HCT116 (cell line): ENCODE data around the gene FBXW4. TPM values are rescaled to one million over a fixed set of nuclear protein-coding genes. Genes with fewer than 3 reads are reported as not detected.

ENCODE experiments used
- ATAC-seq: fragments of 200-7000 bp; cut with Tn5 transposase; 2 replicates; pipeline ENCODE4 v1.9.1; 2020; ENCODE audit warnings: mild to moderate bottlenecking, moderate library complexity
- BruUV-seq: library from RNA; stranded (reverse); fragments of 400-500 nt; replicated peaks from 2 replicates; lab custom pipeline; 2021; lab: Mats Ljungman, UMichigan
- CTCF ChIA-PET: fragments of 300-600 bp; sonication (Branson Sonifier 250); formaldehyde crosslinking; loops from one replicate; lab custom pipeline; 2021; ENCODE audit warnings: antibody characterized with exemption; lab: Charles Lee
- POLR2A ChIA-PET: fragments of 300-600, 350-600 bp; sonication (Branson Sonifier 250); formaldehyde crosslinking; loops from one replicate; lab custom pipeline; 2021; ENCODE audit warnings: antibody characterized with exemption; lab: Charles Lee
- RAD21 ChIA-PET, 2 experiments: fragments of 300-600 bp; sonication (Branson Sonifier 250); formaldehyde crosslinking; loops; one replicate each; lab custom pipeline; 2023; ENCODE audit warnings: low total read pairs in 2 of 2; ENCODE audit not compliant: uncharacterized antibody in 2 of 2, unreplicated experiment in 2 of 2, low non-redundant PET in 1 of 2; lab: Charles Lee
- DNase-seq: peaks from one replicate; pipeline ENCODE4 v3.0.0-alpha.2; 2010; ENCODE audit warnings: low read depth, low spot score
- H2AFZ ChIP-seq: fragments of 200-600 bp; shearing (Covaris generic), sonication (generic); 2 replicates; pipeline ENCODE4 v1.6.1; 2017; ENCODE audit warnings: low read depth, mixed run types, mixed read lengths, antibody characterized with exemption, low read length; ENCODE audit not compliant: poor library complexity, severe bottlenecking
- H3K27ac ChIP-seq: 2 replicates; pipeline ENCODE4 v1.5.1; 2012; ENCODE audit warnings: low read depth, low read length
- H3K27me3 ChIP-seq: fragments of 200-600 bp; sonication (generic); 2 replicates; pipeline ENCODE4 v1.6.1; 2016; ENCODE audit warnings: mixed run types, low read length, mixed read lengths; ENCODE audit not compliant: insufficient read depth
- H3K36me3 ChIP-seq, 2 experiments: fragments of 200-500 bp in 1 of 2; fragments of 200-600 bp in 1 of 2; sonication (Bioruptor generic) in 1 of 2; sonication (generic) in 1 of 2; 2 replicates each; pipeline versions ENCODE4 v1.5.1 to v1.6.1; 2014 to 2016; ENCODE audit warnings: low read length in 2 of 2, inconsistent platforms in 1 of 2, mixed read lengths in 1 of 2, mixed run types in 1 of 2; ENCODE audit not compliant: insufficient read depth in 2 of 2, control insufficient read depth in 1 of 2
- H3K4me1 ChIP-seq, 2 experiments: fragments of 200-600 bp in 1 of 2; sonication (generic) in 1 of 2; 2 replicates each; pipeline versions ENCODE4 v1.5.1 to v1.6.1; 2012 to 2017; ENCODE audit warnings: low read length in 2 of 2, inconsistent platforms in 1 of 2, mild to moderate bottlenecking in 1 of 2, mixed read lengths in 1 of 2, mixed run types in 1 of 2, moderate library complexity in 1 of 2; ENCODE audit not compliant: insufficient read depth in 2 of 2, control insufficient read depth in 1 of 2
- H3K4me2 ChIP-seq: fragments of 200-600 bp; sonication (generic); 2 replicates; pipeline ENCODE4 v1.6.1; 2017; ENCODE audit warnings: mixed run types, low read length, mixed read lengths
- H3K4me3 ChIP-seq, 2 experiments: fragments of 200-600 bp in 1 of 2; sonication (generic) in 1 of 2; replicated peaks in 1 of 2; 2 replicates each; pipeline ENCODE4 v1.5.1; 2011 to 2016; ENCODE audit warnings: low read length in 2 of 2, control low read depth in 1 of 2, low read depth in 1 of 2, mild to moderate bottlenecking in 1 of 2, mixed read lengths in 1 of 2, mixed run types in 1 of 2
- H3K79me2 ChIP-seq: fragments of 200-600 bp; sonication (generic); 2 replicates; pipeline ENCODE4 v1.6.1; 2017; ENCODE audit warnings: mild to moderate bottlenecking, mixed run types, low read length, moderate library complexity, mixed read lengths; ENCODE audit not compliant: insufficient read depth
- H3K9ac ChIP-seq: fragments of 200-600 bp; sonication (generic); 2 replicates; pipeline ENCODE4 v1.6.1; 2016; ENCODE audit warnings: low read length, mixed read lengths
- H3K9me2 ChIP-seq: fragments of 200-600 bp; sonication (generic), shearing (Covaris generic); 2 replicates; pipeline ENCODE4 v1.6.1; 2017; ENCODE audit warnings: mixed run types, mild to moderate bottlenecking, moderate library complexity; ENCODE audit not compliant: insufficient read depth
- H3K9me3 ChIP-seq, 2 experiments: fragments of 200-500 bp in 1 of 2; fragments of 200-600 bp in 1 of 2; sonication (Bioruptor generic) in 1 of 2; sonication (generic) in 1 of 2; 2 replicates each; pipeline ENCODE4 v1.6.1; 2014 to 2017; ENCODE audit warnings: low read length in 2 of 2, mixed read lengths in 2 of 2, inconsistent platforms in 1 of 2, low read depth in 1 of 2, mild to moderate bottlenecking in 1 of 2, mixed run types in 1 of 2, moderate library complexity in 1 of 2; ENCODE audit not compliant: control insufficient read depth in 1 of 2, insufficient read depth in 1 of 2
- H4K20me1 ChIP-seq: fragments of 200-600 bp; sonication (generic), shearing (Covaris generic); 2 replicates; pipeline ENCODE4 v1.6.1; 2017; ENCODE audit warnings: mixed run types, mild to moderate bottlenecking, moderate library complexity; ENCODE audit not compliant: insufficient read depth
- CTCF ChIP-seq, 3 experiments: fragments of 200-600 bp in 1 of 3; sonication (generic) in 1 of 3; IDR thresholded peaks in 2 of 3; conservative IDR thresholded peaks in 1 of 3; 2 replicates each; pipeline ENCODE4 v1.5.1; 2012 to 2017; ENCODE audit warnings: low read depth in 2 of 3, low read length in 2 of 3, antibody characterized with exemption in 1 of 3, borderline replicate concordance in 1 of 3, control low read depth in 1 of 3, mild to moderate bottlenecking in 1 of 3, mixed read lengths in 1 of 3, mixed run types in 1 of 3, moderate library complexity in 1 of 3; ENCODE audit not compliant: insufficient read depth in 1 of 3
- EGR1 ChIP-seq: IDR thresholded peaks from 2 replicates; pipeline ENCODE4 v1.6.1; 2012; ENCODE audit warnings: low read depth
- ELF1 ChIP-seq: IDR thresholded peaks from 2 replicates; pipeline ENCODE4 v1.6.1; 2012; ENCODE audit warnings: low read depth, borderline replicate concordance
- EZH2phosphoT487 ChIP-seq: fragments of 200-600 bp; IDR thresholded peaks from 2 replicates; pipeline ENCODE4 v1.6.1; 2018; ENCODE audit warnings: antibody characterized with exemption, borderline replicate concordance
- FOSL1 ChIP-seq: IDR thresholded peaks from 2 replicates; pipeline ENCODE4 v1.6.1; 2012; ENCODE audit warnings: low read depth
- JUND ChIP-seq: IDR thresholded peaks from 2 replicates; pipeline ENCODE4 v1.6.1; 2012
- MAX ChIP-seq: IDR thresholded peaks from 2 replicates; pipeline ENCODE4 v1.6.1; 2012
- POLR2A ChIP-seq: IDR thresholded peaks from 2 replicates; pipeline ENCODE4 v1.7.0; 2011; ENCODE audit warnings: borderline replicate concordance; ENCODE audit not compliant: insufficient read depth, insufficient read length; ENCODE audit errors: extremely low read depth
- REST ChIP-seq: IDR thresholded peaks from 2 replicates; pipeline ENCODE4 v1.6.1; 2012; ENCODE audit warnings: low read depth
- TCF7L2 ChIP-seq: IDR thresholded peaks from 2 replicates; pipeline ENCODE4 v1.7.0; 2011; ENCODE audit warnings: borderline replicate concordance, inconsistent platforms; ENCODE audit not compliant: insufficient read depth, insufficient read length; ENCODE audit errors: extremely low read depth
- YY1 ChIP-seq: IDR thresholded peaks from 2 replicates; pipeline ENCODE4 v1.6.1; 2011; ENCODE audit warnings: low read length, low read depth, moderate library complexity, mild to moderate bottlenecking; ENCODE audit not compliant: insufficient replicate concordance; ENCODE audit errors: extremely low read depth
- ZBTB33 ChIP-seq: IDR thresholded peaks from 2 replicates; pipeline ENCODE4 v1.6.1; 2011; ENCODE audit warnings: mild to moderate bottlenecking, low read length, moderate library complexity; ENCODE audit not compliant: insufficient replicate concordance; ENCODE audit errors: extremely low read depth
- ZFX ChIP-seq: fragments of 450-650 bp; IDR thresholded peaks from 2 replicates; pipeline ENCODE4 v1.6.1; 2017
- intact Hi-C: fragments of 100-400 bp; cut with micrococcal nuclease; formaldehyde crosslinking; loops from 2 replicates; pipeline ENCODE4 v1.10.0; 2022
- total RNA-seq: library from RNA; stranded (reverse); gene quantifications from one replicate; pipeline ENCODE4 v1.2.1, GENCODE V29; 2021; ENCODE audit not compliant: unreplicated experiment

Gene FBXW4
- total RNA-seq, 1 experiment from 2014 or later: 35.3 TPM

- TF ChIP-seq FOSL1 (no peak), TCF7L2 (no peak)
Measured at GRCh38 chr10:101572785-101573184, 122.2 kb downstream of the FBXW4 start (continued).

DNA sequence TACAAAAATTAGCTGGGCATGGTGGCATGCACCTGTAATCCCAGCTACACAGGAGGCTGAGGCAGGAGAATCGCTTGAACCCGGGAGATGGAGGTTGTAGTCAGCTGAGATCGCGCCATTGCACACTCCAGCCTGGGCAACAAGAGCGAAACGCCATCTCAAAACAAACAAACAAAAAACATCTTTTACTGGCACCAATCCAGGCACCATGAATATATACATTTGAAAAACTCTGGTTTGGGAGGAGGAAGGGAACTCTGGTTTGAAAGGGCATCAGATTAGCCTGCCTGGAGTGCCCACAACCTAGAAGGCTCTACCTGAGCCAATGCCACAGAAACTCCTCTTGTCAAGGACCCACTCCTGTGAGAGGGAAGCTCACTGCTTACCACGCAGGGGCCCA lies 122.8 kb downstream of the FBXW4 start:
- intact Hi-C loops: loop anchor here (10.0 kb wide), 1 partner anchor 507 kb away; the partner anchor contains the start of gene KAZALD1
- peaks cover 11 to 27% of the 10 kb centered on the region in 2 experiments for H3K4me1 ChIP-seq
- no peak overlapping the region for H3K4me2 ChIP-seq
- H3K27ac ChIP-seq: no peak overlapping the region
- no TSS peak for BruUV-seq
- no peaks in the 10 kb centered on the region for H3K9me3 ChIP-seq
- ChIA-PET RAD21 (interaction anchor here in 1 of 2 experiments (0.6 kb wide), 1 partner anchor 359 kb away, joined by 3 read pairs; no protein-coding TSS in a partner anchor), POLR2A (interaction anchor here (0.8 kb wide), 1 partner anchor 358 kb away, joined by 4 read pairs; no protein-coding TSS in a partner anchor), CTCF (interaction anchor here (3.5 to 3.8 kb wide), 2 partner anchors 106 to 359 kb away, joined by 20 to 130 read pairs; no protein-coding TSS in a partner anchor)
- H2AFZ ChIP-seq: no peak overlapping the region
- no peaks in the 10 kb centered on the region for H3K36me3 ChIP-seq
- no peaks in the 10 kb centered on the region for H4K20me1 ChIP-seq
- H3K4me3 ChIP-seq: no peak overlapping the region
- TF ChIP-seq ZFX (no peak), REST (no peak), EZH2phosphoT487 (no peak), ZBTB33 (no peak), YY1 (no peak), MAX (no peak), POLR2A (no peak), CTCF (IDR thresholded peaks at IDR 0.05 in 2 of 3, conservative IDR thresholded peaks at IDR 0.05 in 1 of 3; ENCODE audit: borderline replicate concordance in 1 of 3, insufficient read depth in 1 of 3, low read depth in 2 of 3, low read length in 2 of 3) (no peak), EGR1 (no peak), ELF1 (no peak), FOSL1 (no peak), JUND (no peak)
- no peaks in the 10 kb centered on the region for H3K27me3 ChIP-seq
- no peak overlapping the region for H3K9ac ChIP-seq
- no peaks in the 10 kb centered on the region for H3K9me2 ChIP-seq
- ATAC-seq (no peak), DNase-seq (no peak)
- no peaks in the 10 kb centered on the region for H3K79me2 ChIP-seq
